ENCODE data around the gene BAHD1.

Gene BAHD1

GRCh38 chr15:40508216-40508615, 67.5 kb downstream of the BAHD1 start:
- no peak overlapping the region for H3K4ac ChIP-seq (ENCODE audit: low read length)
- H3K27ac ChIP-seq (replicated peaks; ENCODE audit: low read length): no peak overlapping the region
- H4K8ac ChIP-seq (ENCODE audit: low read depth, low read length): no peak overlapping the region
- H2BK120ac ChIP-seq (ENCODE audit: low read depth, low read length): no peak overlapping the region
- no peak overlapping the region for H2AFZ ChIP-seq (ENCODE audit: low read length)
- H2BK15ac ChIP-seq (ENCODE audit: low read length): no peak overlapping the region
- H3K9me3 ChIP-seq (replicated peaks in 1 of 2; ENCODE audit: control insufficient read depth in 2 of 2, insufficient read depth in 1 of 2, low read depth in 1 of 2, low read length in 2 of 2): no peaks in the 10 kb centered on the region
- no peak overlapping the region for H3K4me3 ChIP-seq (ENCODE audit: low read length in 2 of 2)
- H3K27me3 ChIP-seq (ENCODE audit: control insufficient read depth in 3 of 3, insufficient read depth in 3 of 3, low read depth in 1 of 3, low read length in 3 of 3): peaks cover 8 to 47% (median 38%) of the 10 kb centered on the region in 3 experiments
- no CpG with 5 or more reads among the region's 1 CpG for WGBS, 2 donors (ENCODE audit: extremely low coverage in 2 of 2, insufficient read length in 2 of 2, insufficient replicate concordance in 1 of 2)
- H4K91ac ChIP-seq (ENCODE audit: low read depth, low read length, poor library complexity): no peak overlapping the region
- H2AK5ac ChIP-seq (ENCODE audit: low read depth, low read length): no peak overlapping the region
- no peaks in the 10 kb centered on the region for H3K36me3 ChIP-seq (replicated peaks in 1 of 2; ENCODE audit: control insufficient read depth in 2 of 2, insufficient read depth in 2 of 2, low read length in 2 of 2)
- no peaks in the 10 kb centered on the region for H3K79me1 ChIP-seq (ENCODE audit: low read depth, low read length)
- no peak for DNase-seq (ENCODE audit: low spot score)
- H3K23ac ChIP-seq (ENCODE audit: low read depth, low read length, poor library complexity): no peak overlapping the region
- peaks cover 5 to 8% of the 10 kb centered on the region in 2 donors for H3K4me1 ChIP-seq (ENCODE audit: control insufficient read depth in 2 of 2, insufficient read depth in 1 of 2, low read depth in 1 of 2, low read length in 2 of 2)
- no peak overlapping the region for H2BK5ac ChIP-seq (ENCODE audit: low read length)
- no peak overlapping the region for H3K9ac ChIP-seq (ENCODE audit: low read depth, low read length, poor library complexity)
- H3K14ac ChIP-seq (ENCODE audit: low read length): no peak overlapping the region
- no peak overlapping the region for H3K4me2 ChIP-seq (ENCODE audit: insufficient read depth, low read length, poor library complexity, severe bottlenecking)
- no peak overlapping the region for H3K18ac ChIP-seq (ENCODE audit: low read length)
- no peak overlapping the region for H2BK12ac ChIP-seq (ENCODE audit: low read length)

GRCh38 chr15:40510201-40510600, 69.4 kb downstream of the BAHD1 start:
- H3K23ac ChIP-seq (ENCODE audit: low read depth, low read length, poor library complexity): no peak overlapping the region
- no peak overlapping the region for H3K27ac ChIP-seq (replicated peaks; ENCODE audit: low read length)
- H2BK15ac ChIP-seq (ENCODE audit: low read length): no peak overlapping the region
- peaks cover 5 to 8% of the 10 kb centered on the region in 2 donors for H3K4me1 ChIP-seq (ENCODE audit: control insufficient read depth in 2 of 2, insufficient read depth in 1 of 2, low read depth in 1 of 2, low read length in 2 of 2)
- no peak overlapping the region for H3K4me3 ChIP-seq (ENCODE audit: low read length in 2 of 2)
- DNase-seq (ENCODE audit: low spot score): no peak
- H3K27me3 ChIP-seq (ENCODE audit: control insufficient read depth in 3 of 3, insufficient read depth in 3 of 3, low read depth in 1 of 3, low read length in 3 of 3): peaks cover 8 to 45% (median 40%) of the 10 kb centered on the region in 3 experiments
- H3K18ac ChIP-seq (ENCODE audit: low read length): no peak overlapping the region
- no peak overlapping the region for H3K4me2 ChIP-seq (ENCODE audit: insufficient read depth, low read length, poor library complexity, severe bottlenecking)
- H2AK5ac ChIP-seq (ENCODE audit: low read depth, low read length): no peak overlapping the region
- WGBS, 2 donors (ENCODE audit: extremely low coverage in 2 of 2, insufficient read length in 2 of 2, insufficient replicate concordance in 1 of 2): no CpG with 5 or more reads among the region's 2 CpGs
- H2AFZ ChIP-seq (ENCODE audit: low read length): no peak overlapping the region
- H3K9me3 ChIP-seq (replicated peaks in 1 of 2; ENCODE audit: control insufficient read depth in 2 of 2, insufficient read depth in 1 of 2, low read depth in 1 of 2, low read length in 2 of 2): no peaks in the 10 kb centered on the region
- H2BK5ac ChIP-seq (ENCODE audit: low read length): no peak overlapping the region
- H3K14ac ChIP-seq (ENCODE audit: low read length): no peak overlapping the region
- H2BK12ac ChIP-seq (ENCODE audit: low read length): no peak overlapping the region
- H4K91ac ChIP-seq (ENCODE audit: low read depth, low read length, poor library complexity): no peak overlapping the region
- no peak overlapping the region for H3K9ac ChIP-seq (ENCODE audit: low read depth, low read length, poor library complexity)
- H3K36me3 ChIP-seq (replicated peaks in 1 of 2; ENCODE audit: control insufficient read depth in 2 of 2, insufficient read depth in 2 of 2, low read length in 2 of 2): no peaks in the 10 kb centered on the region
- H2BK120ac ChIP-seq (ENCODE audit: low read depth, low read length): no peak overlapping the region
- no peaks in the 10 kb centered on the region for H3K79me1 ChIP-seq (ENCODE audit: low read depth, low read length)
- no peak overlapping the region for H3K4ac ChIP-seq (ENCODE audit: low read length)
- H4K8ac ChIP-seq (ENCODE audit: low read depth, low read length): no peak overlapping the region

GRCh38 chr15:40511093-40511471, 70.3 kb downstream of the BAHD1 start:
- H2BK15ac ChIP-seq (ENCODE audit: low read length): no peak overlapping the region
- H3K18ac ChIP-seq (ENCODE audit: low read length): no peak overlapping the region
- H2AK5ac ChIP-seq (ENCODE audit: low read depth, low read length): no peak overlapping the region
- H3K9me3 ChIP-seq (replicated peaks in 1 of 2; ENCODE audit: control insufficient read depth in 2 of 2, insufficient read depth in 1 of 2, low read depth in 1 of 2, low read length in 2 of 2): no peaks in the 10 kb centered on the region
- H3K27me3 ChIP-seq (ENCODE audit: control insufficient read depth in 3 of 3, insufficient read depth in 3 of 3, low read depth in 1 of 3, low read length in 3 of 3): peaks cover 8 to 41% (median 40%) of the 10 kb centered on the region in 3 experiments
- H3K14ac ChIP-seq (ENCODE audit: low read length): no peak overlapping the region
- no peak overlapping the region for H2BK120ac ChIP-seq (ENCODE audit: low read depth, low read length)
- no peak overlapping the region for H3K27ac ChIP-seq (replicated peaks; ENCODE audit: low read length)
- peak overlapping the region; percentile 72 for H3K9ac ChIP-seq (ENCODE audit: low read depth, low read length, poor library complexity)
- no peak overlapping the region for H4K8ac ChIP-seq (ENCODE audit: low read depth, low read length)
- H3K79me1 ChIP-seq (ENCODE audit: low read depth, low read length): no peaks in the 10 kb centered on the region
- no peak overlapping the region for H2BK5ac ChIP-seq (ENCODE audit: low read length)
- no peak for DNase-seq (ENCODE audit: low spot score)
- H2AFZ ChIP-seq (ENCODE audit: low read length): peak overlapping the region; percentile 86
- H3K4me3 ChIP-seq (ENCODE audit: low read length in 2 of 2): peak overlapping the region; percentile 35 to 72
- peak overlapping the region; percentile 95 for H3K23ac ChIP-seq (ENCODE audit: low read depth, low read length, poor library complexity)
- H2BK12ac ChIP-seq (ENCODE audit: low read length): no peak overlapping the region
- no peaks in the 10 kb centered on the region for H3K36me3 ChIP-seq (replicated peaks in 1 of 2; ENCODE audit: control insufficient read depth in 2 of 2, insufficient read depth in 2 of 2, low read length in 2 of 2)
- H3K4ac ChIP-seq (ENCODE audit: low read length): no peak overlapping the region
- peak overlapping the region; percentile 95 for H3K4me2 ChIP-seq (ENCODE audit: insufficient read depth, low read length, poor library complexity, severe bottlenecking)
- no CpG with 5 or more reads among the region's 22 CpGs for WGBS, 2 donors (ENCODE audit: extremely low coverage in 2 of 2, insufficient read length in 2 of 2, insufficient replicate concordance in 1 of 2)
- H3K4me1 ChIP-seq (ENCODE audit: control insufficient read depth in 2 of 2, insufficient read depth in 1 of 2, low read depth in 1 of 2, low read length in 2 of 2): peaks cover 5 to 8% of the 10 kb centered on the region in 2 donors
- H4K91ac ChIP-seq (ENCODE audit: low read depth, low read length, poor library complexity): no peak overlapping the region

- H3K27ac ChIP-seq (replicated peaks; ENCODE audit: low read length): no peak overlapping the region
- DNase-seq (ENCODE audit: low spot score): no peak
- no peak overlapping the region for H3K4ac ChIP-seq (ENCODE audit: low read length)
- WGBS, 2 donors (ENCODE audit: extremely low coverage in 2 of 2, insufficient read length in 2 of 2, insufficient replicate concordance in 1 of 2): no CpG with 5 or more reads among the region's 61 CpGs
- H3K79me1 ChIP-seq (ENCODE audit: low read depth, low read length): no peaks in the 10 kb centered on the region
- no peak overlapping the region for H2BK12ac ChIP-seq (ENCODE audit: low read length)
- H3K23ac ChIP-seq (ENCODE audit: low read depth, low read length, poor library complexity): peak overlapping the region; percentile 95
- H2AFZ ChIP-seq (ENCODE audit: low read length): peak overlapping the region; percentile 86
- H3K9ac ChIP-seq (ENCODE audit: low read depth, low read length, poor library complexity): peak overlapping the region; percentile 72
- no peak overlapping the region for H2BK15ac ChIP-seq (ENCODE audit: low read length)
- peak overlapping the region; percentile 35 for H3K18ac ChIP-seq (ENCODE audit: low read length)
- H3K4me2 ChIP-seq (ENCODE audit: insufficient read depth, low read length, poor library complexity, severe bottlenecking): peak overlapping the region; percentile 95
- H4K91ac ChIP-seq (ENCODE audit: low read depth, low read length, poor library complexity): no peak overlapping the region
- H4K8ac ChIP-seq (ENCODE audit: low read depth, low read length): no peak overlapping the region
- H3K36me3 ChIP-seq (replicated peaks in 1 of 2; ENCODE audit: control insufficient read depth in 2 of 2, insufficient read depth in 2 of 2, low read length in 2 of 2): no peaks in the 10 kb centered on the region
- H3K4me3 ChIP-seq (ENCODE audit: low read length in 2 of 2): peak overlapping the region; percentile 35 to 72
- H3K27me3 ChIP-seq (ENCODE audit: control insufficient read depth in 3 of 3, insufficient read depth in 3 of 3, low read depth in 1 of 3, low read length in 3 of 3): peaks cover 8 to 40% (median 37%) of the 10 kb centered on the region in 3 experiments
- H2BK120ac ChIP-seq (ENCODE audit: low read depth, low read length): no peak overlapping the region
- H3K4me1 ChIP-seq (ENCODE audit: control insufficient read depth in 2 of 2, insufficient read depth in 1 of 2, low read depth in 1 of 2, low read length in 2 of 2): peaks cover 4 to 8% of the 10 kb centered on the region in 2 donors
- H2BK5ac ChIP-seq (ENCODE audit: low read length): no peak overlapping the region
- H3K9me3 ChIP-seq (replicated peaks in 1 of 2; ENCODE audit: control insufficient read depth in 2 of 2, insufficient read depth in 1 of 2, low read depth in 1 of 2, low read length in 2 of 2): no peaks in the 10 kb centered on the region
- H3K14ac ChIP-seq (ENCODE audit: low read length): no peak overlapping the region
- H2AK5ac ChIP-seq (ENCODE audit: low read depth, low read length): no peak overlapping the region
Measured at GRCh38 chr15:40511472-40512133, 70.8 kb downstream of the BAHD1 start.
